Heart right ventricle (tissue), 16 donors: ENCODE data around the gene LAPTM5. TPM values are rescaled to one million over a fixed set of nuclear protein-coding genes. Genes with fewer than 3 reads are reported as not detected.

Experiments
- ATAC-seq, 8 donors: fragments of 200-7000 bp; cut with Tn5 transposase; one replicate each; pipeline ENCODE4 v1.9.1; 2020; ENCODE audit warnings: mild to moderate bottlenecking in 8 of 8, moderate library complexity in 8 of 8, moderate number of reproducible peaks in 1 of 8
- DNase-seq, 2 donors: peaks; one replicate each; pipeline ENCODE4 v3.0.0-alpha.2; 2020
- H3K27ac ChIP-seq, 10 donors: fragments of 200-600 bp; sonication (generic) in 2 of 10; one replicate each; pipeline versions ENCODE4 v1.5.0 to v1.8.0; 2020 to 2022; ENCODE audit warnings: mild to moderate bottlenecking in 3 of 10
- H3K27me3 ChIP-seq, 7 donors: fragments of 200-600 bp; one replicate each; pipeline ENCODE4 v1.8.0; 2021 to 2022; ENCODE audit warnings: mild to moderate bottlenecking in 2 of 7
- H3K36me3 ChIP-seq, 9 donors: fragments of 200-600 bp; sonication (generic) in 1 of 9; one replicate each; pipeline versions ENCODE4 v1.5.0 to v1.8.0; 2020 to 2022; ENCODE audit warnings: mild to moderate bottlenecking in 2 of 9
- H3K4me1 ChIP-seq, 9 donors: fragments of 200-600 bp; sonication (generic) in 1 of 9; one replicate each; pipeline versions ENCODE4 v1.5.0 to v1.8.0; 2020 to 2022; ENCODE audit warnings: mild to moderate bottlenecking in 4 of 9
- H3K4me3 ChIP-seq, 10 donors: fragments of 200-600 bp; sonication (generic) in 2 of 10; one replicate each; pipeline versions ENCODE4 v1.5.0 to v1.8.0; 2020 to 2022; ENCODE audit warnings: mild to moderate bottlenecking in 7 of 10, moderate library complexity in 2 of 10
- H3K9me3 ChIP-seq, 11 donors: fragments of 200-600 bp in 10 of 11; sonication (generic) in 2 of 11; one replicate each; pipeline versions ENCODE4 v1.5.0 to v1.8.0; 2013 to 2022; ENCODE audit warnings: mild to moderate bottlenecking in 2 of 11, control low read depth in 1 of 11, moderate library complexity in 1 of 11
- WGBS, 2 donors: extraction: QIAGEN DNeasy Blood & Tissue Kit; methylation state at CpG; one replicate each; pipeline ENCODE4 v1.1.7; 2013; ENCODE audit warnings: inconsistent platforms in 1 of 2; 5-methylcytosine and 5-hydroxymethylcytosine counted together
- intact Hi-C, 10 donors: fragments of 100-400 bp; cut with DNase I; formaldehyde crosslinking; loops; one replicate each; pipeline versions ENCODE4 v1.11.1 to v1.14.2; 2022
- polyA plus RNA-seq, 2 donors: library from polyadenylated mRNA; stranded (reverse); fragments of 200-250 nt; gene quantifications; one replicate each; pipeline ENCODE4 v1.2.3, GENCODE V29; 2013
- total RNA-seq, 10 donors: library from RNA; stranded (reverse); fragmentation: NEBNext Ultra II Directional in 3 of 10; extraction: Animal tissue kit (Norgen Biotek cat#: 25700) in 3 of 10; gene quantifications; one replicate each; pipeline versions ENCODE4 v1.2.1 to v1.2.4, GENCODE V29; 2021 to 2023
- TF ChIP-seq, protein P1 (sequence below), 9 donors: fragments of 200-600 bp; sonication (generic) in 2 of 9; IDR thresholded peaks; one replicate each; pipeline versions ENCODE4 v1.5.0 to v1.8.0; 2021 to 2022; ENCODE audit warnings: antibody characterized with exemption in 9 of 9, mild to moderate bottlenecking in 5 of 9, moderate library complexity in 1 of 9
- donor health status: Arrhythmogenic right ventricular cardiomyopathy.
- donor health status: ischemic (EF 13 %, LVEDD 7.1; RV severe dilation, severe dysfunction).
- donor health status: healthy with polysubstance abuse.
- donor health status: DM: no; HTN: yes; CAD: no.
- donor health status: DM: no; HTN: no; CAD: no.
- donor health status: ischemic (EF 25% LVEDD 6.9; RV normal size, moderate dysfunction).
- donor health status: ischemic (EF 25% LVEDD 5.7; RV mildly dilated, moderate dysfunction).
- donor health status: healthy.
- donor health status: DM: yes; HTN: yes; CAD: no.
- donor health status: Ischemic cardiomyopathy.
- donor health status: ischemic (EF 35%, LVEDD 5.7; RV mildly dilated, moderate dysfunction).
- donor health status: nonischemic (EF 11% LVEDD 7.7; RV severe dilation, severe dysfunction).
- donor health status: DM: yes; HTN: yes; CAD: no.
- donor health status: PGD.
- donor health status: ischemic (EF 29% LVEDD 5.4; RV normal size, mild dysfunction).
- donor health status: nonischemic (EF 23%, LVEDD 6.1; RV moderate dilation, normal function).

LAPTM5 gene
- total and polyA plus RNA-seq, 12 donors, result 5.9 to 114 (median 13.9) TPM

DNA sequence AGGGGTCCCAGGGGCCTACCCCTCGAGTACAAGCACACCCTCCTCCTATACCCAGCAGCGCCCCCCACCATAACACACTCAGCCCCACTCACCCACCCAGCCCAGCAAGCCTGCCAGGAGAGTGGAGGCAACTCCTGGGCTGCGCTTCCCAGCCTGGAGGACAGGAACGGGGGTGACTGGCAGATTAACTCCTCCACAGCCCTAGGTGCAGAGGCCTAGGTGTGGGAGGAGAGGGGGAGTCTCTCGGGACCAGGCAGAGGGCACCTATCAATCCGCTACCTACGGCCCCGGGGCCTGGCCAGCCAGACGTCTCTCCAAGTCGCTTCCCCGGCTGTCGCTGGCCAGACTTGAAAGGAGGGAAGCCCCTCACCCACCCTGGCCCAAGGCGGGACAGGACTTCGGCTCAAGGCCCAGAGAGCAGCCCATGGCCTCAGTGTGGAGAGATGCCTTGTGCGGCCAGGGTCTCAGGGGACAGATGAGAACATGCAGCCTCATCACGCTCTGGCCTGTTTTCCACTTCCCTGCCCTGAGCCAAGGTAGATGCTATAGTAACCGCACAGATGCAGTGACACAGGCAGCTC is 59.1 kb downstream of the LAPTM5 start:
- no peak for DNase-seq
- no peak for ATAC-seq
- intact Hi-C loops, result no loop called here
- Histone ChIP-seq H3K27me3 (peaks cover 0 to 6% (median 0%) of the 10 kb centered on the region in 7 donors), H3K4me1 (peaks cover 0 to 13% (median 0%) of the 10 kb centered on the region in 9 donors), H3K9me3 (no peaks in the 10 kb centered on the region), H3K36me3 (no peaks in the 10 kb centered on the region), H3K27ac (no peak overlapping the region), H3K4me3 (no peak overlapping the region)
- 54 to 59% methylated on average over 17 of the region's 17 CpGs for WGBS, 2 donors
- TF ChIP-seq, protein P1, sequence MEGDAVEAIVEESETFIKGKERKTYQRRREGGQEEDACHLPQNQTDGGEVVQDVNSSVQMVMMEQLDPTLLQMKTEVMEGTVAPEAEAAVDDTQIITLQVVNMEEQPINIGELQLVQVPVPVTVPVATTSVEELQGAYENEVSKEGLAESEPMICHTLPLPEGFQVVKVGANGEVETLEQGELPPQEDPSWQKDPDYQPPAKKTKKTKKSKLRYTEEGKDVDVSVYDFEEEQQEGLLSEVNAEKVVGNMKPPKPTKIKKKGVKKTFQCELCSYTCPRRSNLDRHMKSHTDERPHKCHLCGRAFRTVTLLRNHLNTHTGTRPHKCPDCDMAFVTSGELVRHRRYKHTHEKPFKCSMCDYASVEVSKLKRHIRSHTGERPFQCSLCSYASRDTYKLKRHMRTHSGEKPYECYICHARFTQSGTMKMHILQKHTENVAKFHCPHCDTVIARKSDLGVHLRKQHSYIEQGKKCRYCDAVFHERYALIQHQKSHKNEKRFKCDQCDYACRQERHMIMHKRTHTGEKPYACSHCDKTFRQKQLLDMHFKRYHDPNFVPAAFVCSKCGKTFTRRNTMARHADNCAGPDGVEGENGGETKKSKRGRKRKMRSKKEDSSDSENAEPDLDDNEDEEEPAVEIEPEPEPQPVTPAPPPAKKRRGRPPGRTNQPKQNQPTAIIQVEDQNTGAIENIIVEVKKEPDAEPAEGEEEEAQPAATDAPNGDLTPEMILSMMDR (IDR thresholded peaks at IDR 0.05), result no peak

DNA sequence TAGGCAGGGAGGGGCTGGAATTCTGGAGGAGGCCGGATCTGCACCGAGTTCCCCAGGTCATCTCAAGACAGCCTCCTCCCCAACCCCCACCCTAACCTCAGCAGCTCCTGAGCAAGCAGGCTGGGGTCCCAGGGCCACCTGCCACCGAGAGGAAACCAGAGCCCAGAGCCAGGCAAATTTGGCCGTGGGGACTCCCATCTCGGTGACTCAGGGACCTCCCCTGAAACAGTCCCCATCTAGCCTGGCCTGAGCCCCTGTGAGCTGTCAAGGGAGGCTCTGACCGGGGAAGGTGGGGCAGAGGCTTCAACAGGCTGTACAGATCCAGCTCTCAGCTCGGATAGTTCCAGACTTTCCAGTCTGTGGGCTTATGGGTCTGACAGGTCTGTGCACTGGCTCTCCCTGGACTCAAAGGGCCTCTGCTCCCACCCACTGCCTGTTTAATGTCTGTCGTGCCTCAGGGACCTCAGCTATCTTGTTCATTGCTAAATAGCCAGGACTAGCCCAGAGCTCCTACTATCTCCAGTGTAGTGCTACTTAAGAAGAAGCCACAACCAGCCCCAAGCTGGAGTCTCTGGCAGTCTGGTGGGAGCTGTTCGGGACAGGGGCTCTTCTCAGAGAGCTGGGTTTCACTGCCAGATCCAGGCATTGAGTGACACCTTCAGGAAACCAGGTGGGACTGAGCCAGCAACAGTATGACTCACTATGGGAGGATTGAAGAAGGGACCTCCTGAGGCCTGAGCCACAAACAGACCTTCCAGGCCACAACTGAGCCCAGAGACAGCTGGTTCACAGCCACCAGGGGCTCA is 59.8 kb downstream of the LAPTM5 start:
- 47 to 48% methylated on average over 9 of the region's 9 CpGs for WGBS, 2 donors
- Histone ChIP-seq H3K27me3 (peaks cover 0 to 11% (median 0%) of the 10 kb centered on the region in 7 donors), H3K27ac (no peak overlapping the region), H3K9me3 (no peaks in the 10 kb centered on the region), H3K4me1 (peaks cover 0 to 13% (median 0%) of the 10 kb centered on the region in 9 donors), H3K4me3 (no peak overlapping the region), H3K36me3 (no peaks in the 10 kb centered on the region)
- DNase-seq, result no peak
- TF ChIP-seq, protein P1 (IDR thresholded peaks at IDR 0.05), result no peak
- ATAC-seq, result peak in 3 of 8 donors; percentile 11 to 45 (median 28)
- intact Hi-C loops, result no loop called here

DNA sequence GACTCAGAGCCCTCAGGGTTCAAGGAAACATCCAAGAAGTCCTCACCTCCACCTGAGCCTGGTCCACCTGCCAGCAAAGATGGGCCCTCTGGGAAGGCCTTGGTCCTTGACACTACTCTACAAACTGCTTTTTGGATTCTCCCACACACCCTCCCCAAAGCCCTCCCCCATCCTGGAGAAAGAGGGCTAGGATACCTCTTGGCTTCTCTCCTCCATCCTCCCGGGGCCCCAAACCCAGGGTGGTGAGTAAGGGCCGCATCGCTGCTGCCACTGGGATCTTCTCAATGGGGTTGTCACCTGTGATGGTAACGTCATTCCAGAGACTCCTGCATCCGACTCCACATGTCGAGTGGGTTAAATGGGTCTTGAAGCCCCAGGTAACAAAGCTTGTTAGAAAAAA is 60.7 kb downstream of the LAPTM5 start:
- no peaks in the 10 kb centered on the region for H3K36me3 ChIP-seq
- intact Hi-C loops, result no loop called here
- TF ChIP-seq, protein P1 (IDR thresholded peaks at IDR 0.05), result no peak
- ATAC-seq (no peak), DNase-seq (no peak)
- no peak overlapping the region for H3K27ac ChIP-seq
- H3K4me1 ChIP-seq, result peaks cover 0 to 13% (median 0%) of the 10 kb centered on the region in 9 donors
- peaks cover 0 to 17% (median 4%) of the 10 kb centered on the region in 7 donors for H3K27me3 ChIP-seq
- WGBS, 2 donors, result 87 to 90% methylated on average over 6 of the region's 6 CpGs
- no peak overlapping the region for H3K4me3 ChIP-seq
- H3K9me3 ChIP-seq, result no peaks in the 10 kb centered on the region

DNA sequence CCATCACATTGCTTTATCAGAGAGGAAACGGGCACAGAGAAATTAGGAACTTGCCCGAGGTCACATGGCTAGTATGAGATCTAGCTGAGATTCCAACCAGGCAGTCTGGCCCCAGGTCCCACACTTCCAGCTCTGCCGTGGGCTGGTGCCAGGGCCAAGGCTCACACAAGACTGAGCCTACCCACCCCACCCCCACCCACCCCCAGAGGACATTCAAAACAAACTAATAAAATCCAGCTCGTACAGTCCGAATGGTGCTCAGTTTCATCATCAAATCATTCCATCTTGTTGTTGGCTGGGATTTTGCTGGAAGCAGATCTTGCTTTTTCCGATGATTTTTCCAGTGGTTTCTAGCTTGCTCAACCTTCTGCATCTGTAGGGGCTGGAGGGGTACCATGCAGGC is 62.1 kb downstream of the LAPTM5 start:
- no peaks in the 10 kb centered on the region for H3K36me3 ChIP-seq
- H3K4me3 ChIP-seq, result no peak overlapping the region
- intact Hi-C loops, result no loop called here
- peaks cover 0 to 22% (median 9%) of the 10 kb centered on the region in 7 donors for H3K27me3 ChIP-seq
- peak in 1 of 8 donors; percentile 15 for ATAC-seq
- peaks cover 0 to 13% (median 0%) of the 10 kb centered on the region in 9 donors for H3K4me1 ChIP-seq
- H3K27ac ChIP-seq, result no peak overlapping the region
- 49 to 60% methylated on average over 6 of the region's 6 CpGs for WGBS, 2 donors
- TF ChIP-seq, protein P1 (IDR thresholded peaks at IDR 0.05), result no peak
- no peaks in the 10 kb centered on the region for H3K9me3 ChIP-seq
- no peak for DNase-seq
